ENCODE data around the gene TTN.

GRCh38 chr2:178830451-178830850, 23.2 kb upstream of the TTN start:
- TF ChIP-seq POLR2A (IDR thresholded peaks at IDR 0.05; ENCODE audit: low read length) (no peak), GATA1 (IDR thresholded peaks at IDR 0.05; ENCODE audit: low read depth, low read length) (no peak)

Data from erythroblast (primary cell).